NAMALWA (cell line): ENCODE measurements around the gene PPP1R15A.
"Not testable (repeated sequence)": the region's sequence is repeated elsewhere in the genome, so short reads cannot be mapped to it uniquely, and the experiment has no call there.

ENCODE experiments used
- DNase-seq: peaks from one replicate; pipeline ENCODE4 v3.0.0-alpha.2; 2015; ENCODE audit warnings: low spot score

The PPP1R15A gene

GRCh38 chr19:48859711-48860572, 12.3 kb upstream of the PPP1R15A start:
- peak; percentile 88 for DNase-seq

DNA sequence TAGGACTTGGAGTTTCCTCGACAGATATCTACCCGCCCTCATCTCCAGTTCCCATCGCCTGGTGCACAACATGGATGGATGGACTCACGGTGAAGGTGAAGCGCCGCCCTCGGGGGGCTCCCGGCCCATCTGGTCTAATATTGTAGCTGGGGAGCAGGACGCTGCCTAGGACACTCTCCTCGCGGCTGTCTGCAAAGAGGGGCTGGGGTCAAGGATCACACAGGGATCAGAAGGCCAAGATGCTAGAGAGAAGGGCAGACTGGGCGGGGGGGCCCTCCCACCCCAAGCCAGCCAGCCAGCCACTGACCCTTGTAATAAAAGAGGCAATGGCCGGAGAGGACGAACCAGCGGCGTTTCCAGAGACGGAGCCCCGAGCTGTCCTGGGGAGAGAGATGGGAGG, 10.9 kb upstream of the PPP1R15A start:
- no peak for DNase-seq

DNA sequence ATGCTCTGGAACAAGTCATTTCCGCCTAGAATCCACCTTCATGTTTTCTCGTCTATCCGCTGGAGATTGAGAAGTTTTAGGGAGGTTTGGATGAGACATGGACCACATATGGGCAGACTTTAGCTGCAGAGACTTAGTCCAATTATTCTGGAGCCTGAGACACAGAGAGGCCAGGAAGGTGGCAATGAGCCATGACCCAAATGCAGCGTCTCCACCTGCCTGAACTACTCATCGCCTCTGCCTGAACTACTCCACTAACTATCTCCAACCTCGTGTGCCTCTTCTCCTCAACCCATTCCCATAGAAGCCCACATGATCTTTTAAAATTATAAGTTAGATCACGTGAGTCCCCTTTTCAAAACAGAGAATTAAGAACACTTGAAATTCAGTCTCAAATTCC, 9.4 kb upstream of the PPP1R15A start:
- DNase-seq, result no peak

GRCh38 chr19:48866692-48867091, 5.5 kb upstream of the PPP1R15A start:
- no peak for DNase-seq

DNA sequence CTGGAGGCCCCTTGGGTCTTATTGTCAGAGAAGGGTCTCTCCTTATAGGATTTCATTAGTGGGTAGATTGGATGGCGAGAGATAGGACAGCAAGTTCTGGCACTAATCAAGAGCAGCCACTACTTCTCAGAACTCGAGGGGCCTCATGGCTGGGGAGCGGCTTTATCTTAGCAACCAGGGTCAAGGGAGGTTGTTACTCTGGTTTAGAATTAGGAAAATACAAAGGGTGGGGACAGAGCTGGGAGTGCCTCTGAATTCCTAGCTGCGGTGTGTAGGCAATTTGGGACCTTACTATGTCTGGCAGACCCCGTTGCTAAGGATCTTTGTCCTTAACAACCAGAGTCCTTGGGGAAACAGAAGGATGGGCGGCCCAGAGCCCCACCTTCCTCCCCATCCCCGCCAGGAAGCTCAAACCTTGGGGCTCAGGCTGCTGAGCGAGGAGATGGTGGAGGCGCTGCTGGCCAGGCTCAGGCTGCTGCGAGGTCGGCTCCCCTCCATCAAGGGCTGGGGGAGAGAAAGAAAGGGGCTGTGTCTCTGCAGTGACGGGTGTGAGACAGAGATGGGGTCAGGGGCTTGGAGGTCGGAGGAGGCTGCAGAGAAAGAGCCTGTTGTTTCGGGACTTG, 5.0 kb upstream of the PPP1R15A start:
- DNase-seq, result no peak

- no peak for DNase-seq
Measured at GRCh38 chr19:48867746-48868113, 4.5 kb upstream of the PPP1R15A start.

GRCh38 chr19:48868114-48868886, 3.9 kb upstream of the PPP1R15A start, which contains the start of gene PLEKHA4:
Gene PLEKHA4 (minus strand): TSS chr19:48868617. CDS start chr19:48867620, 997 bp downstream.
- DNase-seq, result peak; percentile 21

DNA sequence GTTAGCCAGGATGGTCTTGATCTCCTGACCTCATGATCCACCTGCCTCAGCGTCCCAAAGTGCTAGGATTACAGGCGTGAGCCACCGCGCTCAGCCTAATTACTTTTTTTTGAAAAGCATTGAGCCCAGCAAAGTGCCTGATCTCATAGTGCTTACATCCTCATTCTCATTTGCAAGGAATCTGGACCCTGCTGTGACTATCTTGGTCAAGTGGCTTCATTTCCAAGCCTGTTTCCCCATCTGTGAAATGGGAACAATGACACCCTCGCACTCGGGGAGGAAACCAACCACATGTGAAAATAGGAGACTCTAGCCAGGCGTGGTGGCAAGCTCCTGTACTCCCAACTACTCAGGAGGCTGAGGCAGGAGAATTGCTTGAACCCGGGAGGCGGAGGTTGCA, 2.2 kb upstream of the PPP1R15A start:
- no peak for DNase-seq

DNA sequence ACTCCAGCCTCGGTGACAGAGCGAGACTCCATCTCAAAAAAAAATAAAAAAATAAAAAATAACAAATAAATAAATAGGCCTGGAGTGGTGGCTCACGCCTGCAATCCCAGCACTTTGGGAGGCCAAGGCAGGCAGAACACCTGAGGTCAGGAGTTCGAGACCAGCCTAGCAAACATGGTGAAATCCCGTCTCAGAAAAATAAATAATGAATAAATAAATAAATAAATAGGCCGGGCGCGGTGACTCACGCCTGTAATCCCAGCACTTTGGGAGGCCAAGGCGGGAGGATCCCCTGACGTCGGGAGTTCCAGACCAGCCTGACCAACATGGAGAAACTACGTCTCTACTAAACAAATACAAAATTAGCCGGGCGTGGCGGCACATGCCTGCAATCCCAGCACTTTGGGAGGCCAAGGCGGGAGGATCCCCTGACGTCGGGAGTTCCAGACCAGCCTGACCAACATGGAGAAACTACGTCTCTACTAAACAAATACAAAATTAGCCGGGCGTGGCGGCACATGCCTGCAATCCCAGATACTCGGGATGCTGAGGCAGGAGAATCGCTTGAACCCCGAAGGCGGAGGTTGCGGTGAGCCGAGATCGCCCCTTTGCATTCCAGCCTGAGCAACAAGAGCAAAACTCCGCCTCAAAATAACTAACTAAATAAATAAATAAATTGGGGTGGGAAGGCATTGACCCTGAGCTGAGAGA, 595 bp upstream of the PPP1R15A start:
- not testable (repeated sequence) for DNase-seq

DNA sequence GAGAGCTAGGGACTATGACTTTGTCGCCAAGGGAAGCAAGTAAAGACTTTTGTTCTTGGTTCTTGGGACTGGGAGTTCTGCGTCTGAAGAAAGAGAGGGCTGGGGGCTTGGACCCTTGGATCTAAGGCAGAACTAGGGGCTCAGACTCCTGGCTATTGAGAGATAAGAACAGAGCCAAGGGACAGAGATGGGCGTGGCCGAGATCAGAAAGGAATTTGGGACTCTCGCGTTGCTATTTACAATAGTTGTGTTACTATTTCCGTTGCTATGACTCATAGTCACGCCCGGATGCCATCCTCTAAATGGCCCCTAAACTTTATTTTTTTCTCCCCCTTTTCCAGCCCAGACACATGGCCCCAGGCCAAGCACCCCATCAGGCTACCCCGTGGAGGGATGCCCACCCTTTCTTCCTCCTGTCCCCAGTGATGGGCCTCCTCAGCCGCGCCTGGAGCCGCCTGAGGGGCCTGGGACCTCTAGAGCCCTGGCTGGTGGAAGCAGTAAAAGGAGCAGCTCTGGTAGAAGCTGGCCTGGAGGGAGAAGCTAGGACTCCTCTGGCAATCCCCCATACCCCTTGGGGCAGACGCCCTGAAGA, 759 bp downstream of the PPP1R15A start:
- DNase-seq, result peak; percentile 96

GRCh38 chr19:48873476-48874302, 1.5 kb downstream of the PPP1R15A start:
- DNase-seq, result no peak

DNA sequence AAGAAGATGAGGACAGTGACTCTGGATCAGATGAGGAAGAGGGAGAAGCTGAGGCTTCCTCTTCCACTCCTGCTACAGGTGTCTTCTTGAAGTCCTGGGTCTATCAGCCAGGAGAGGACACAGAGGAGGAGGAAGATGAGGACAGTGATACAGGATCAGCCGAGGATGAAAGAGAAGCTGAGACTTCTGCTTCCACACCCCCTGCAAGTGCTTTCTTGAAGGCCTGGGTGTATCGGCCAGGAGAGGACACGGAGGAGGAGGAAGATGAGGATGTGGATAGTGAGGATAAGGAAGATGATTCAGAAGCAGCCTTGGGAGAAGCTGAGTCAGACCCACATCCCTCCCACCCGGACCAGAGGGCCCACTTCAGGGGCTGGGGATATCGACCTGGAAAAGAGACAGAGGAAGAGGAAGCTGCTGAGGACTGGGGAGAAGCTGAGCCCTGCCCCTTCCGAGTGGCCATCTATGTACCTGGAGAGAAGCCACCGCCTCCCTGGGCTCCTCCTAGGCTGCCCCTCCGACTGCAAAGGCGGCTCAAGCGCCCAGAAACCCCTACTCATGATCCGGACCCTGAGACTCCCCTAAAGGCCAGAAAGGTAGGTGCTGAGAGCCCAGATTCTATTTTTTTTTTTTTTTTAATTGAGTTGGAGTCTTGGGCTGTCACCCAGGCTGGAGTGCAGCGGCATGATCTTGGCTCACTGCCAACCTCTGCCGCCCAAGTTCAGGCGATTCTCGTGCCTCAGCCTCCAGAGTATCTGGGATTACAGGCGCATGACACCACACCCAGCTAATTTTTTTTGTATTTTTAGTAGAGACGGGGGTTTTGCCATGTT, 2.3 kb downstream of the PPP1R15A start:
- peak; percentile 41 for DNase-seq

DNA sequence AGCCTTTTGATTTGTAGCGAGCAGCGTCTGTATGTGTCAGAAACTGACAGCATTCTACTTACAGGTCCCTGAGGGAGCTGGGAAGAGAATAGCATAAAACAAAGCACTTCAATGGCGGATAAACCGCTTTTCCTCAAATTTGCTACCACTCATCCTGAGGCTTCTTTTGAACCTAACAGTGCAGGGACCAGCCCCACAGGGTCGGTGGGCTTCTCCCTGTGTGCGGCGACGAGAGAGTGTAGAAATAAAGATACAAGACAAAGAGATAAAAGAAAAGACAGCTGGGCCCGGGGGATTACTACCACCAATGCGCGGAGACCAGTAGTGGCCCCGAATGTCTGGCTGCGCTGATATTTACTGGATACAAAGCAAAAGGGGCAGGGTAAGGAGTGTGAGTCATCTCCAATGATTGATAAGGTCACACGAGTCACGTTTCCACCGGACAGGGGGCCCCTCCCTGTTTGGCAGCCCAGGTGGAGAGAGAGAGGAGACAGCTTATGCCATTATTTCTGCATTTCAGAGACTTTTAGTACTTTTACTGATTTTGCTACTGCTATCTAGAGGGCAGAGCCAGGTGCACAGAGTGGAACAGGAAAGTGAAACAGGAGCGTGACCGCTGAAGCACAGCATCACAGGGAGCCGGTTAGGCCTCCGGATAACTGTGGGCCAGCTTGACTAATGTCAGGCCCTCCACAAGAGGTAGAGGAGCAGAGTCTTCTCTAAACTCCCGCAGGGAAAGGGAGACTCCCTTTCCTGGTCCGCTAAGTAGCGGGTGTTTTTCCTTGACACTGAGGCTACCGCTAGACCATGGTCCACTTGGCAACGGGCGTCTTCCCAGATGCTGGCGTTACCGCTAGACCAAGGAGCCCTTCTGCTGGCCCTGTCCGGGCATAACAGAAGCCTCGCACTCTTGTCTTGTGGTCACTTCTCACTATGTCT, 4.1 kb downstream of the PPP1R15A start:
- DNase-seq, result peak; percentile 87

DNA sequence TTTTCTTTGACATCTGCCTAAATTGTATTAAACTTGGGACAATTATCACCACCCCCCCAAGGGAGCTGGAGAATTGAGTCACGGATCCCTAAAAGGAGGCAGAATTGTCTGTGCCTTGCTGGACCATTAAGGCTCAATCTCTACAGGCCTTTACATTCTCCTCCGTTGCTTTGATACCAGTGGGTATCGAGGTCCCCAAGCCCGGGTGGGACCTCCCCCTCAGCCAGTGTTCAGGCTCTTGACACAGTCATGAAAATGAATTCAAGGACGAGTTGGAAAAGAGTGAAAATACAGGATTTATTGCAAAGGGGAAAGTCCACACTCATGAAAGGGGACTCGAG, 5.6 kb downstream of the PPP1R15A start:
- DNase-seq, result peak; percentile 46

DNA sequence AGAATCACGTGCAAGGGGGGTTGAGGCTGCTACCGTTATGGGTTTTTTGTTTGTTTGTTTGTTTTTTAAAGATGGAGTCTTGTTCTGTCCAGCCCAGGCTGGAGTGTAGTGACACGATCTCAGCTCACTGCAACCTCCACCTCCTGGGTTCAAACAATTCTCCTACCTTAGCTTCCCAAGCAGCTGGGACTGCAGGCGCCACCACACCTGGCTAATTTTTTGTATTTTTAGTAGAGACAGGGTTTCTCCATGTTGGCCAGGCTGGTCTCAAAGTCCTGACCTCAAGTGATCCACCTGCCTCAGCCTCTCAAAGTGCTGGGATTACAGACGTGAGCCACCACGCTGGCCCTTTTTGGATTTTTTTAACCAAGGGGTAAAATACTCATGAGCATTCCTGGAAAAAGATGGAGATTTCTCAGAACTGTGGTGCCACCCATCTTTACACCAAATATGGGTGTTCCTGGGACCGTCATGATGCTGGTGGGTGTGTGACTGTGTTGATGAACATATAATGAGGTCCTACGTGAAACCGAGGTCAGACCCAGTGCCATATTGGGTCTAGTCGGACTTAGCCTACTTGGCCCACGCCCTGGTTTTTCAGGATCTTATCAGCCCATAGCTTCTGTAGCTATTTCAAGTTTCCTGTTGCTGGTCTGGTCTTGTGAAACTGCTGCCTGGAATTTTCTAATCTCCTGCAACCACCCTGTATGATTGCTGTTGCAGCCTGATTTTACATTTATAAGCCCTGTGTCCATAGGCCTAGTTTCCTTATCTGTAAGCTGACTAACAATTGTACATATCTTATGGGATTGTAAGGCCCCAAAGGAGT, 6.2 kb downstream of the PPP1R15A start:
- peak; percentile 39 for DNase-seq

GRCh38 chr19:48879025-48879637, 6.9 kb downstream of the PPP1R15A start:
- DNase-seq, result no peak

- DNase-seq, result not testable (repeated sequence)
Measured at GRCh38 chr19:48879696-48880095, 7.5 kb downstream of the PPP1R15A start.
